ENCODE measurements around the gene HIP1R. TPM values are rescaled to one million over a fixed set of nuclear protein-coding genes. Genes with fewer than 3 reads are reported as not detected.

HIP1R gene
- total and polyA plus RNA-seq, 2 of the 13 experiments (the other 11 are each of a cell fraction or from before 2014, with no cell fraction given), result 18.4 to 25.5 TPM

DNA sequence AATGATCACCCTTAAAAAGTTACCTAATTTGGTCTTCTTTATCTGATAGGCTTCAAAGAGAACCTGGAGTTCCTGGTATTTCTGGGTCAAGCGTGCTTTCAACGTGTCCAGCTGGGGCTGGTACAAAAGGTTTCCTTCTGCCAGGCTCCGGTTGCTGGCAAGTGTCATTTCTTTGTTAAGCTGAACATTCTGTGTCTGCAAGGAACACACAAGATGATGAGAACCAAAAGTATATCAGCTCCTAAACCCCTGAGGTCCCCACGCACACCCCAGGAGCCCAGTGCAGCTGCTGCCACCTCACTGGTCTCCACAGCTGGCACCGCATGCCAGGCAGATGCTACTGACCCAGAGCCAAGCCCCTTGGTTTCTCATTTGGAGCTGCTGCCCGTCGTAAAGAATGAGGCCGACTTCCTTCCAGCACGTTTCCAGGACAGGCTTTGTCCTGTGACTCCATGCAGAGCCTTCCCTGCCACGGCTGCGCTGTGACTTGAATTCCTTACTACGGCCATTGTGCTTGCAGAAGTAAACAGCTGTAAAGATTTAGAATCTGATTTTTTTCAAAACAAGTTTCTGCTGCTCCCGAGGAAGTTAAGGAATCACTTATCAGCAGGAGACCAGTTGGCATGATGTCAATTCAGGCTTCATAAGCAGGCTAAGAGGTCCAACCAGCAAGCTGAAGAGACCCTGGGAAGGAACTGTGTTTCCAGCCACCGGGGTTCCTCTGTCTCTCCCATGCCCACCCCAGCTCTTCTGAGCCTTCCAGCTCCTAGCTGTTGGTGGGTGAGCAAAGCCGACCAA is 35.8 kb downstream of the HIP1R start (continued):
- TF ChIP-seq ZNF17 (CRISPR knock-in tag; IDR thresholded peaks at IDR 0.05), result no peak

DNA sequence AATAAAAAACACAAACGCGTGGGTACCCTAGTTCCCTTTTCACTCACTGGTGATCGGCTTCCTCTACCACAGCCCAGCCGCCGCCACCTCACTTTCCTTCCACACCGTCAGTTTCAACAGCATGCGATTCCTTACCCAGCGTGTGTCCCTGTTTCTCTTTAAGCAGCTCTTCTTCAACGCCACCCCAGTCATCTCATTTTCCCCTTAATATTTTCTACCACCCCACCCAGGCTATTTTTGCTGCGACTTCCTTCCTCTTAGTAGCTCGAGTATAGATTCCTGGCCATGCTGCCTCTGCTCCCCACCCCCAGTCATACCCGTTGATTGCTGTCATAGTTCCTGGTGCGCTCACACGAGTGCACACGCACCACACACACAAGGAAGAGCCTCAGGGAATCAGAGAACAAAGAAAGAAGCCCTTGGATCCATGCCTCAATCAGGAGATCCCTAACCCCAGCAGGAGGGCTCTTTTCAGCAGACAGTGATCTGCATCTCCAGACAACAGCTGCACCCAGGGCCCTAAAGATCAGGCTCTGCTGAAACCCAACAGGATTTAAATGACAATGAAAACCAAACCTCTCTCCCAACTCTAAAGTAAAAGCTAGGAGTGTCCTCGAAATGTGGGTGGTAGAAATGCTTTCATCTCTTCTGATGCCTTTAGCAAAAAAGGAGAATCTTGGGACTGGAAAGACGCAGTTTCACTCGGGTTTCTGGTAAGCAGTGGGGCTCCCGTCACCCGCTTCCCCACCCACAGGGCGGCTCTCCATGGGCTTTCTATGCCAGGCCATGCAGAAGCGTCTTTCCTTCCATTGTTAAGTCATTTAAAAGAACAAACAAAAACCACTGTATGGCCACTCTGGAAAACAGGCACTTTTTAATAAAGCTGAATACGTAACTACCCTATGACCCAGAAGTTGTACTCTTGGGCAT is 36.9 kb downstream of the HIP1R start:
- no peak overlapping the region for H2AFZ ChIP-seq (ENCODE audit: low read length)
- peaks cover 19% of the 10 kb centered on the region for H3K4me1 ChIP-seq (ENCODE audit: insufficient read depth, low read length)
- in situ Hi-C loops (cut with HindIII; ENCODE audit: extremely low pct_ligation_motif_present, low pct_unique_long_range_greater_than_20kb), result loop anchor here (25.0 kb wide), 1 partner anchor 365 kb away; the partner anchor contains the start of genes MPHOSPH9 and MTRFR
- no peak for ATAC-seq
- 82% methylated on average over 23 of the region's 23 CpGs for WGBS (ENCODE audit: low lambda C conversion rate)
- CTCF ChIA-PET (ENCODE audit: low intra/inter-chr PET ratio, low total read pairs), result no interaction called here
- no peaks in the 10 kb centered on the region for H3K9me3 ChIP-seq (ENCODE audit: low read length)
- H3K79me2 ChIP-seq (ENCODE audit: insufficient read depth, low read length), result peaks cover 23% of the 10 kb centered on the region
- peaks cover 0 to 9% of the 10 kb centered on the region in 2 experiments; a peak in 2 of 5 replicates for H3K36me3 ChIP-seq (replicated peaks in 1 of 2; ENCODE audit: control insufficient read depth in 1 of 2, insufficient read depth in 2 of 2, low read length in 2 of 2)
- no peak overlapping the region for H3K4me3 ChIP-seq (replicated peaks in 1 of 3; ENCODE audit: insufficient read depth in 1 of 3, low read depth in 2 of 3, low read length in 3 of 3)
- POLR2A ChIA-PET, result no interaction called here
- no TSS peak for BruUV-seq (replicated peaks)
- no peak overlapping the region for H3K27ac ChIP-seq (ENCODE audit: extremely low read length, insufficient read depth, low read length)
- DNase-seq (ENCODE audit: low spot score), result no peak
- no peaks in the 10 kb centered on the region for H4K20me1 ChIP-seq (ENCODE audit: insufficient read depth, low read length)
- intact Hi-C loops (cut with micrococcal nuclease; ENCODE audit: unreplicated experiment), result no loop called here
- no peak overlapping the region for H3K4me2 ChIP-seq (ENCODE audit: low read depth, low read length)
- H3K9ac ChIP-seq (ENCODE audit: insufficient read depth, low read depth, low read length), result no peak overlapping the region
- no peak for FAIRE-seq
- no peaks in the 10 kb centered on the region for H3K27me3 ChIP-seq (ENCODE audit: control insufficient read depth in 1 of 2, insufficient read depth in 2 of 2, low read length in 2 of 2)
- TF ChIP-seq RELA (CRISPR knock-in tag; IDR thresholded peaks at IDR 0.05) (no peak), SAP130 (CRISPR knock-in tag; IDR thresholded peaks at IDR 0.05; ENCODE audit: low read depth) (no peak), HIC2 (CRISPR knock-in tag; IDR thresholded peaks at IDR 0.05; ENCODE audit: low read depth) (no peak), TP53 (CRISPR knock-in tag; conservative IDR thresholded peaks at IDR 0.05) (no peak), CBFB (CRISPR knock-in tag; IDR thresholded peaks at IDR 0.05) (no peak), NFRKB (IDR thresholded peaks at IDR 0.05) (no peak), ZNF737 (CRISPR knock-in tag; IDR thresholded peaks at IDR 0.05; ENCODE audit: borderline replicate concordance) (no peak), ZNF660 (CRISPR knock-in tag; IDR thresholded peaks at IDR 0.05; ENCODE audit: borderline replicate concordance, low read depth) (no peak), ZNF577 (CRISPR knock-in tag; IDR thresholded peaks at IDR 0.05; ENCODE audit: borderline replicate concordance, low read depth) (no peak), SOX5 (CRISPR knock-in tag; IDR thresholded peaks at IDR 0.05; ENCODE audit: borderline replicate concordance) (no peak)
- TF ChIP-seq, protein P1, sequence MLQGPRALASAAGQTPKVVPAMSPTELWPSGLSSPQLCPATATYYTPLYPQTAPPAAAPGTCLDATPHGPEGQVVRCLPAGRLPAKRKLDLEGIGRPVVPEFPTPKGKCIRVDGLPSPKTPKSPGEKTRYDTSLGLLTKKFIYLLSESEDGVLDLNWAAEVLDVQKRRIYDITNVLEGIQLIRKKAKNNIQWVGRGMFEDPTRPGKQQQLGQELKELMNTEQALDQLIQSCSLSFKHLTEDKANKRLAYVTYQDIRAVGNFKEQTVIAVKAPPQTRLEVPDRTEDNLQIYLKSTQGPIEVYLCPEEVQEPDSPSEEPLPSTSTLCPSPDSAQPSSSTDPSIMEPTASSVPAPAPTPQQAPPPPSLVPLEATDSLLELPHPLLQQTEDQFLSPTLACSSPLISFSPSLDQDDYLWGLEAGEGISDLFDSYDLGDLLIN (CRISPR knock-in tag; IDR thresholded peaks at IDR 0.05; ENCODE audit: borderline replicate concordance), result no peak
- TF ChIP-seq, protein P2, sequence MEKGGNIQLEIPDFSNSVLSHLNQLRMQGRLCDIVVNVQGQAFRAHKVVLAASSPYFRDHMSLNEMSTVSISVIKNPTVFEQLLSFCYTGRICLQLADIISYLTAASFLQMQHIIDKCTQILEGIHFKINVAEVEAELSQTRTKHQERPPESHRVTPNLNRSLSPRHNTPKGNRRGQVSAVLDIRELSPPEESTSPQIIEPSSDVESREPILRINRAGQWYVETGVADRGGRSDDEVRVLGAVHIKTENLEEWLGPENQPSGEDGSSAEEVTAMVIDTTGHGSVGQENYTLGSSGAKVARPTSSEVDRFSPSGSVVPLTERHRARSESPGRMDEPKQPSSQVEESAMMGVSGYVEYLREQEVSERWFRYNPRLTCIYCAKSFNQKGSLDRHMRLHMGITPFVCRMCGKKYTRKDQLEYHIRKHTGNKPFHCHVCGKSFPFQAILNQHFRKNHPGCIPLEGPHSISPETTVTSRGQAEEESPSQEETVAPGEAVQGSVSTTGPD (CRISPR knock-in tag; IDR thresholded peaks at IDR 0.05), result no peak
- TF ChIP-seq, protein P3, sequence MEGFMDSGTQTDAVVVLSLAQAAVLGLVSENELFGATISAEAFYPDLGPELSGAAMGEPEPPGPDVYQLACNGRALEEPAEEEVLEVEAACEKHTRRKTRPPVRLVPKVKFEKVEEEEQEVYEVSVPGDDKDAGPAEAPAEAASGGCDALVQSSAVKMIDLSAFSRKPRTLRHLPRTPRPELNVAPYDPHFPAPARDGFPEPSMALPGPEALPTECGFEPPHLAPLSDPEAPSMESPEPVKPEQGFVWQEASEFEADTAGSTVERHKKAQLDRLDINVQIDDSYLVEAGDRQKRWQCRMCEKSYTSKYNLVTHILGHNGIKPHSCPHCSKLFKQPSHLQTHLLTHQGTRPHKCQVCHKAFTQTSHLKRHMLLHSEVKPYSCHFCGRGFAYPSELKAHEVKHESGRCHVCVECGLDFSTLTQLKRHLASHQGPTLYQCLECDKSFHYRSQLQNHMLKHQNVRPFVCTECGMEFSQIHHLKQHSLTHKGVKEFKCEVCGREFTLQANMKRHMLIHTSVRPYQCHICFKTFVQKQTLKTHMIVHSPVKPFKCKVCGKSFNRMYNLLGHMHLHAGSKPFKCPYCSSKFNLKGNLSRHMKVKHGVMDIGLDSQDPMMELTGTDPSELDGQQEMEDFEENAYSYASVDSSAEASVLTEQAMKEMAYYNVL (CRISPR knock-in tag; IDR thresholded peaks at IDR 0.05; ENCODE audit: borderline replicate concordance), result no peak

Data from HepG2 (cell line).